HG03558 (cell line): ENCODE data around the gene EIF3B.
"Not testable (repeated sequence)": the region's sequence is repeated elsewhere in the genome, so short reads cannot be mapped to it uniquely, and the experiment has no call there.

Experiments
- ATAC-seq: cut with Tn5 transposase; IDR thresholded peaks from one replicate; pipeline ENCODE4 v1.9.1; 2021; ENCODE audit warnings: moderate number of reproducible peaks; ENCODE audit not compliant: unreplicated experiment; ENCODE audit errors: extremely low read depth

The EIF3B gene

GRCh38 chr7:2354186-2354938, at the start of gene EIF3B:
EIF3B (plus strand) TSS chr7:2354827; CDS start chr7:2354922, 95 bp downstream.
- peak; percentile 49 for ATAC-seq

GRCh38 chr7:2305258-2305657, 49.4 kb upstream of the EIF3B start:
- ATAC-seq, result not testable (repeated sequence)

DNA sequence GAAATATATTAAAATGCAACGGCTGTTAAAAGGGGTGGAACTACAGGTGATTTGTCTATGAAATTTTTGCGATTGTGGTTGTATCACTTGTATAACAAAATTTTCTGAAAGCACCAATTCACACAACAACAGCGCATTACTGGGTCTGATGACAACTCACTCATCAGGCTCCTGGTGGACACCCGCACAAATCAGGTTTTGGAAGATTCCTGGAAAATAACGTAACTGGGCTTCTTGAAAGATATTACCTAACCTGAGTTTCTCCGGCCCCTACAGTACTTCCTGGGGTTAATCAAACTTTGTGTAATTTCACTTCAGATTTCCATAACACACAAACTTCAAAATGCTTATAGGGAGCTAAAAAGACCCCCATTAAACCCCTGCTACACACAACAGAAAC, 47.9 kb upstream of the EIF3B start:
- ATAC-seq, result no peak

DNA sequence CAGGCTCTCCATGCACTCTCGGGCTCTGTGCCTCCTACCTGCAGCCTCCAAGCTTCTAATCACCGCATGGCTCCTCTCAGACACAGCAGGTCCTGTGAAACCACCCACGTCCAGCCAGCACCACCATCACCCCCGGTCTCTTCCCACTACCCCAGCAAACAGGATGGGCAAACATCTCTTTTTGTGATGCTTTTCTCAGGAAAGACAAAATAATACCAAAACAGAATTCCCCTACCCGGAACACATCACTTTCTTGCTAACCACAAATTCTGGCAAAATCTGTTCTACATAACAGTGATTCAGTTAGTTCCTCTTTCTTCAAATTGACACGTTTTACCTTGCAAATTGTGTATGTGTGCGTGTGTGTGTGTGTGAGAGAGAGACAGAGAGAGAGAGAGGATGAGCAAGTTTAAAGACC, 46.9 kb upstream of the EIF3B start:
- ATAC-seq, result no peak

- ATAC-seq, result no peak
These were observed 44.7 kb upstream of the EIF3B start for GRCh38 chr7:2309889-2310331.

DNA sequence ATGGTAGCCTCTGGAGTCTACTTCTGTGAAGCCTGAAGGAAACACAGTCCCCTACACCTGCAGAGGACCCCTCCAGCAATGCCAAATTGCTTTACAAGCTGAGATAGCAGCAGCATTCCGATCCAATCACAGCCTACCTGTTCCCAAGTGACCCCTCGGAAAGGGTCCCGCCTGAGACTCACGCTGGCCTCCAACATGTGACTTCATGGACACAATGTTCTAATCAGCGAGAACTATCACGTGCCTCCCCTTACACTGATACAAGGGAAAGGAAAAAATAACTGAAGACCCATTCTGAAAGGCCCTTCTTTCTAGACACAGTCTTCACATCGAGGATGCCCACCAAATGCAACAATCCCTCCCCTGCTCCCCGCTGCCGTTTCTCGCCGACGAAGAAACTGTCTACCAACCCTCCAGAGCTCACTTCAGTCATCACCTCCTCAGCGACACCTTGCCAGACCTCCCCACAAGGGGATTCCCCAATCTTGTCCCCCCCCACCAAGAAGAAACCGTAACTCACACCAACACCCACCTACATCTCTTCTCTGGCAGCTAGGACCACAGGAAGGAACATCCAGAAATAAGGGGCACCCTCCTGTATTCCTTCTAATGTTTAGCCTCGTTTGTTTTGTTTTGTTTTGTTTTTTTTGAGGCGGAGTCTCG, 42.2 kb upstream of the EIF3B start:
- ATAC-seq, result no peak

GRCh38 chr7:2313450-2314208, 41.0 kb upstream of the EIF3B start:
- no peak for ATAC-seq

DNA sequence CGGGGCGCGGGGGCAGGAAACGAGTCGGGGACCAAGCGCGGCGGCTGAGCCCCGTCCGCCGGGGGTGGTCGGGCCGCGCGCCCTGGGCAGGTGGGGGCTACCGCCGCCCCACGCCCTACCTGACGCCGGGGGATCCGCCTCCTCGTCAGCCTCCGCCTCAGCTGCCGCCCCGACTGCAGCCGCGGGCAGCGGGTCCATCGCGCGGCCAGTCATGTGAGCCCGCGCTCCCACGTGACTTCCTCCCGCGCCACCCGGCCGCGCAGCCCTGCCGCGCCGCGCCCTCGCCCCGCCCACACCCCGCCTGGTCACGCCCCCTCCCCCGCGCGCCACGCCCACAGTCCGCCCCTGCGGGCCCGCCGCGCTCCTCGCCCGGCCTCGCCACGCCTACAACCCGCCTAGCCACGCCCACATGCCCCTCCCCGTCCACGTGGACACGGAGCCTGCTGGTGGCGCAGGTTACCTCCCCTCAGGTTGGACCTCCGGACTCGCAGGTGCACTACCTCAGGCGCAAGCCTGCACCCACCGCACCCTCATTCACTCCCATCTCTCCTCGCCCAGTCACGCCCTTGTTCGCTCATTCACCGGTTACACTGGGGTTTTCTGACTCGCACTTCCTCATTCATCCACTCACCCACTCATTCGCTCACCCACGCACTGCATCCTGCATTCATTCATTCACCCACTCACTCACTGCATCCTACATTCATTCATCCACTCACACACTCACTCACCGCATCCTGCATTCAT, 40.2 kb upstream of the EIF3B start, which contains the start of gene SNX8:
SNX8 (minus strand) TSS at position 233 of the 747 bp plus-strand sequence; CDS start at position 213, 20 bp downstream.
- ATAC-seq, result peak; percentile 40

GRCh38 chr7:2314956-2315530, 39.6 kb upstream of the EIF3B start:
- ATAC-seq, result not testable (repeated sequence)

DNA sequence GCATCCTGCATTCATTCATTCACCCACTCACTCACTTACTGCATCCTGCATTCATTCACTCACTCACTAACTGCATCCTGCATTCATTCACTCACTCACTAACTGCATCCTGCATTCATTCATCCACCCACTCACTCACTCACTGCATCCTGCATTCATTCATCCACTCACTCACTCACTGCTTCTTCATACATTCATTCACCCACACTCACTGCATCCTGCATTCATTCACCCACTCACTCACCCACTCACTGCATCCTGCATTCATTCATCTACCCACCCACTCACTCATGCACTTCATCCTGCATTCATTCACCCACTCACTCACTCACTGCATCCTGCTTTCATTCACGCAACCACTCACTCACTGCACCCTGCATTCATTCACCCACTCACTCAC, 38.8 kb upstream of the EIF3B start:
- no peak for ATAC-seq

DNA sequence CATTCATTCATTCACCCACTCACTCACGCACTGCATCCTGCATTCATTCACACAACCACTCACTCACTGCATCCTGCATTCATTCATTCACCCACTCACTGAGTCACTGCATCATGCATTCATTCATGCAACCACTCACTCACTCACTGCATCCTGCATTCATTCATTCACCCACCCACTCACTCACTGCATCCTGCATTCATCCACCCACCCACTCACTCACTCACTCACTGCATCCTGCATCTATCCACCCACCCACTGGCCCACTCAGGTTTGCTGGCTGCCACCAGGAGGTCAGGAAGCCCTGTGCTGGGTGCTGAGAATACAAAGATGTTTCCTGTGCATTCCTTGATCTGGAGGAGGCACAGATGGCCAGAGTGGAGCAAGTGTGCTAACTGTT, 38.0 kb upstream of the EIF3B start:
- no peak for ATAC-seq

DNA sequence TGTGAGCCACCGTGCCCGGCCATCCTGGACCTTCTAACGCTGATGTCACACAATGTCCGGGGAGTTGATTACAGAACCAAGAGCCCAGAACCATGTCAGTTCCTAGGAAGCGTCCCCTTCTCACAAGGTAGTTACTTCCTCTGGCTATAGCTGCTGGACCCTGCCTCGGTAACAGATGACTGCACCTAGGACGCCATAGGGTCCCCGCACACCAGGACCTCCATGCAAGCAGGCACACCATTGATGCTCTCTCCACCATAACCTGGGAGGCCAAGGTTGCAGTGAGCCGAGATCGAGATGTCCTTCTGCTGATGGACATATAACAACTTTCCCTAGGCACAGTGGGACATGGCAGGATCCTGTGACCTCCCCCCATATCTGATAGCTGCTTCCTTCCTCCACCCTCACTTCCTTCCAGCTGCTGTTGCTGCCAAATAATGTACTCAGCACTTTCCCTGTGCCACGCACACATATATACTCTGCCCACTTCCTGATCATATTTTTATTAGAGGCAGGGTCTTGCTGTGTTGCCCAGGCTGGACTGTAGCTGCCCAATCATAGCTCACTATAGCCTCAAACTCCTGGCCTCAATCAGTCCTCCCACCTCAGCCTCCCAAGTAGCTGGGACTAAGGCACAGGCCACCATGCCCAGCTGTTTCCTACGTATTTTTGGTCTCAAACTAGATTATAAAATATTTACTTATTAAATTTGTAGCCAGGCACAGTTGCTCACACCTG, 36.9 kb upstream of the EIF3B start:
- no peak for ATAC-seq

- ATAC-seq, result no peak
These were observed 33.6 kb upstream of the EIF3B start for GRCh38 chr7:2321020-2321419.

GRCh38 chr7:2325162-2325561, 29.5 kb upstream of the EIF3B start:
- ATAC-seq, result no peak

DNA sequence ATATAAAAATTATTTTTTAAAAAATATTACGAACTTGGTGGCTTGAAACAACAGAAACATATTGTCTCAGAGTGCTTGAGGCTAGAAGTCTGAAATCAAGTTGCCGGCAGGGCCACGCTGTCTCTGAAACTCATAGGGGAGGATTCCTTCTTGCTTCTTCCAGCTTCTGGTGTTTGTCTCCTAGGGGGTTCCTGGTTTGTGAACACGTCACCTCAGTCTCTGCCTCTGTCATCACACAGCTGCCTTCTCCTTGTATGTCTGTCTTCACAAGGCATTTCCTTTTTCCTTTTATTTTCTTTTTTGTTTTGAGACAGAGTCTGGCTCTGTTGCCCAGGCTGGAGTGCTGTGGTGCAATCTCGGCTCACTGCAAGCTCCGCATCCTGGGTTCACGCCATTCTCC, 27.7 kb upstream of the EIF3B start:
- ATAC-seq, result no peak

DNA sequence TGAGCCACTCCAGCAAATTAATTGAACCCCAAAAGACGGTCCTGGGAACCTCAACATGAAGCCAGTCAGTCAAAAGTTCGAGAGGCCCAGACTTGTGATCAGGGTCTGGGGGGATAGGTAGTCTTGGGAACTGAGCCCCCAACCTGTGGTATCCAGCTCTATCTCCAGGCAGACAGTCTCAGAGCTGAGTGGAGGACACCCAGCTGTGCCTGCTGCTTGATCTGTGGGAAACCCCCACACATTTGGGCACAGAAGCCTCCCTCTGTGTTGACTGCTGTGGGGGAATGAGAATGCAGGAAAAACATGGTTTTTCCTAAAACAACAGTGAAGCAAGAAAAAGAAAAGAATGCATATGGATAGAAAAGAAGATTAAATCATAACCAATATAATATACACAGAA, 24.1 kb upstream of the EIF3B start:
- ATAC-seq, result no peak

DNA sequence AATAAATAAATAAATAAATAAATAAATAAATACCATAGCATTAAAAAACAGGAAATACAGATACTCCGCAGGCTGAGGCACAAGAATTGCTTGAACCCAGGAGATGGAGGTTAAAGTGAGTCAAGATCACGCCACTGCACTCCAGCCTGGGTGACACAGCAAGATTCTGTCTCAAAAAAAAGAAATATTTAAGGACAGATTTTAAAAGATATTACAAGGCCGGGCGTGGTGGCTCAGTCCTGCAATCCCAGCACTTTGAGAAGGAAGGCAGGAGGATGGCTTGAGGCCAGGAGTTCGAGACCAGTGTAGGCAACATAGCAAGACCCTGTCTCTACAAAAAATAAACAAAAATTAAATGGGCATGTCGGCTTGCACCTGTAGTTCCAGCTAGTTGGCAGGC, 22.9 kb upstream of the EIF3B start:
- ATAC-seq, result no peak

GRCh38 chr7:2332606-2333231, 21.9 kb upstream of the EIF3B start:
- ATAC-seq, result not testable (repeated sequence)
